Neural cell (in vitro differentiated cells): ENCODE results near the gene ADCY4.

Experiments
- EP300 ChIP-seq: fragments of 450-650 bp; conservative IDR thresholded peaks from 2 replicates; pipeline ENCODE4 v1.6.1; 2014; ENCODE audit warnings: antibody characterized with exemption, mild to moderate bottlenecking, moderate library complexity; ENCODE audit not compliant: poor library complexity, severe bottlenecking
- EZH2 ChIP-seq: fragments of 200-600, 300-800 bp; shearing (Covaris generic), sonication (generic); IDR thresholded peaks from 2 replicates; pipeline ENCODE4 v1.6.1; 2014; ENCODE audit warnings: antibody characterized with exemption, low read length, borderline replicate concordance, mild to moderate bottlenecking; ENCODE audit not compliant: insufficient read depth, poor library complexity, severe bottlenecking
- MXI1 ChIP-seq: fragments of 450-650 bp; conservative IDR thresholded peaks from 2 replicates; pipeline ENCODE4 v1.6.1; 2014; ENCODE audit warnings: antibody characterized with exemption, mild to moderate bottlenecking; ENCODE audit not compliant: poor library complexity, severe bottlenecking
- POLR2AphosphoS5 ChIP-seq: IDR thresholded peaks from 2 replicates; pipeline ENCODE4 v1.6.1; 2012
- RAD21 ChIP-seq: fragments of 450-650 bp; conservative IDR thresholded peaks from 2 replicates; pipeline ENCODE4 v1.6.1; 2014; ENCODE audit warnings: antibody characterized with exemption, mild to moderate bottlenecking, moderate library complexity
- REST ChIP-seq: IDR thresholded peaks from 2 replicates; pipeline ENCODE4 v1.6.1; 2012; ENCODE audit warnings: borderline replicate concordance
- SMC3 ChIP-seq: fragments of 450-650 bp; conservative IDR thresholded peaks from 2 replicates; pipeline ENCODE4 v1.6.1; 2014; ENCODE audit warnings: antibody characterized with exemption, mild to moderate bottlenecking, moderate library complexity; ENCODE audit not compliant: poor library complexity
- TAF1 ChIP-seq: IDR thresholded peaks from 2 replicates; pipeline ENCODE4 v1.6.1; 2012; ENCODE audit warnings: low read depth
- TF ChIP-seq, protein P1 (sequence below): fragments of 450-650 bp; IDR thresholded peaks from 2 replicates; pipeline ENCODE4 v1.5.1; 2014; ENCODE audit warnings: antibody characterized with exemption, mild to moderate bottlenecking, moderate library complexity; ENCODE audit not compliant: poor library complexity, severe bottlenecking

GRCh38 chr14:24372701-24373416 lies 38.0 kb upstream of the ADCY4 start:
- TF ChIP-seq, protein P1, sequence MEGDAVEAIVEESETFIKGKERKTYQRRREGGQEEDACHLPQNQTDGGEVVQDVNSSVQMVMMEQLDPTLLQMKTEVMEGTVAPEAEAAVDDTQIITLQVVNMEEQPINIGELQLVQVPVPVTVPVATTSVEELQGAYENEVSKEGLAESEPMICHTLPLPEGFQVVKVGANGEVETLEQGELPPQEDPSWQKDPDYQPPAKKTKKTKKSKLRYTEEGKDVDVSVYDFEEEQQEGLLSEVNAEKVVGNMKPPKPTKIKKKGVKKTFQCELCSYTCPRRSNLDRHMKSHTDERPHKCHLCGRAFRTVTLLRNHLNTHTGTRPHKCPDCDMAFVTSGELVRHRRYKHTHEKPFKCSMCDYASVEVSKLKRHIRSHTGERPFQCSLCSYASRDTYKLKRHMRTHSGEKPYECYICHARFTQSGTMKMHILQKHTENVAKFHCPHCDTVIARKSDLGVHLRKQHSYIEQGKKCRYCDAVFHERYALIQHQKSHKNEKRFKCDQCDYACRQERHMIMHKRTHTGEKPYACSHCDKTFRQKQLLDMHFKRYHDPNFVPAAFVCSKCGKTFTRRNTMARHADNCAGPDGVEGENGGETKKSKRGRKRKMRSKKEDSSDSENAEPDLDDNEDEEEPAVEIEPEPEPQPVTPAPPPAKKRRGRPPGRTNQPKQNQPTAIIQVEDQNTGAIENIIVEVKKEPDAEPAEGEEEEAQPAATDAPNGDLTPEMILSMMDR: no peak
- TF ChIP-seq EP300 (no peak), TAF1 (no peak), EZH2 (no peak), POLR2AphosphoS5 (no peak), SMC3 (no peak), RAD21 (no peak), MXI1 (no peak), REST (no peak)
